Colonic mucosa (tissue), 4 donors: ENCODE data around the gene YARS1. TPM values are rescaled to one million over a fixed set of nuclear protein-coding genes. Genes with fewer than 3 reads are reported as not detected.

ENCODE experiments used
- DNase-seq: peaks from one replicate; pipeline ENCODE4 v3.0.0-alpha.2; 2020
- H3K27ac ChIP-seq: fragments of 200-600 bp; one replicate; pipeline ENCODE4 v1.8.0; 2021
- H3K27me3 ChIP-seq: fragments of 200-600 bp; one replicate; pipeline ENCODE4 v1.8.0; 2021
- H3K36me3 ChIP-seq: fragments of 200-600 bp; one replicate; pipeline ENCODE4 v1.8.0; 2021
- H3K4me1 ChIP-seq: fragments of 200-600 bp; one replicate; pipeline ENCODE4 v1.8.0; 2021; ENCODE audit warnings: mild to moderate bottlenecking
- H3K4me3 ChIP-seq: fragments of 200-600 bp; one replicate; pipeline ENCODE4 v1.8.0; 2021
- H3K9ac ChIP-seq, 2 donors: one replicate each; pipeline ENCODE4 v1.7.0; 2013; ENCODE audit warnings: control low read depth in 2 of 2, low read depth in 2 of 2, low read length in 2 of 2
- H3K9me3 ChIP-seq: fragments of 200-600 bp; one replicate; pipeline ENCODE4 v1.8.0; 2021
- CTCF ChIP-seq: fragments of 200-600 bp; IDR thresholded peaks from one replicate; pipeline ENCODE4 v1.8.0; 2022; ENCODE audit warnings: antibody characterized with exemption, mild to moderate bottlenecking
- intact Hi-C: fragments of 100-400 bp; cut with DNase I; formaldehyde crosslinking; loops from one replicate; pipeline ENCODE4 v1.14.1; 2022
- total RNA-seq, 2 donors: library from RNA; stranded (reverse); fragmentation: NEBNext Ultra II Directional in 1 of 2; extraction: Animal tissue kit (Norgen Biotek cat#: 25700) in 1 of 2; gene quantifications; one replicate each; pipeline ENCODE4 v1.2.1, GENCODE V29; 2021
- donor health status: healthy.
- donor health status: DM: no; HTN: no; CAD: no.
- donor health status: DM: no; HTN: no; CAD: no.

The YARS1 gene
- total RNA-seq, 2 donors from 2014 or later: 60.2 to 116 TPM

GRCh38 chr1:32746130-32746529 lies 71.0 kb downstream of the YARS1 start:
- H3K9me3 ChIP-seq: no peaks in the 10 kb centered on the region
- no peak for TF ChIP-seq CTCF
- no peak overlapping the region for H3K27ac ChIP-seq
- no peak overlapping the region for H3K4me3 ChIP-seq
- no peaks in the 10 kb centered on the region for H3K27me3 ChIP-seq
- intact Hi-C loops: no loop called here
- no peaks in the 10 kb centered on the region for H3K36me3 ChIP-seq
- no peak for DNase-seq
- peaks cover under 1% of the 10 kb centered on the region for H3K4me1 ChIP-seq
- no peak overlapping the region for H3K9ac ChIP-seq

GRCh38 chr1:32744071-32744425 lies 73.1 kb downstream of the YARS1 start:
- H3K27ac ChIP-seq: peak overlapping the region; percentile 95
- TF ChIP-seq CTCF: no peak
- intact Hi-C loops: no loop called here
- no peak for DNase-seq
- H3K4me3 ChIP-seq: peak overlapping the region; percentile 76
- H3K9me3 ChIP-seq: no peaks in the 10 kb centered on the region
- H3K4me1 ChIP-seq: peaks cover 4% of the 10 kb centered on the region
- H3K27me3 ChIP-seq: no peaks in the 10 kb centered on the region
- peak overlapping the region; percentile 35 to 98 for H3K9ac ChIP-seq
- no peaks in the 10 kb centered on the region for H3K36me3 ChIP-seq

GRCh38 chr1:32743380-32744070 lies 73.6 kb downstream of the YARS1 start:
- Histone ChIP-seq H3K9me3 (no peaks in the 10 kb centered on the region), H3K27me3 (no peaks in the 10 kb centered on the region), H3K9ac (peak overlapping the region; percentile 97 to 98), H3K36me3 (no peaks in the 10 kb centered on the region), H3K4me3 (peak overlapping the region; percentile 76), H3K4me1 (peaks cover 4% of the 10 kb centered on the region), H3K27ac (peak overlapping the region; percentile 95)
- intact Hi-C loops: no loop called here
- no peak for DNase-seq
- TF ChIP-seq CTCF: no peak

- intact Hi-C loops: no loop called here
- Histone ChIP-seq H3K4me3 (peak overlapping the region; percentile 76), H3K9ac (peak overlapping the region; percentile 97 to 98), H3K27ac (peak overlapping the region; percentile 95), H3K4me1 (peaks cover 4% of the 10 kb centered on the region), H3K9me3 (no peaks in the 10 kb centered on the region), H3K27me3 (no peaks in the 10 kb centered on the region), H3K36me3 (no peaks in the 10 kb centered on the region)
- peak; percentile 87 for DNase-seq
- TF ChIP-seq CTCF: no peak
Observed at GRCh38 chr1:32742956-32743355, 74.2 kb downstream of the YARS1 start.

- H3K9me3 ChIP-seq: no peaks in the 10 kb centered on the region
- intact Hi-C loops: no loop called here
- peak overlapping the region; percentile 76 for H3K4me3 ChIP-seq
- no peaks in the 10 kb centered on the region for H3K27me3 ChIP-seq
- H3K4me1 ChIP-seq: peaks cover 4% of the 10 kb centered on the region
- no peak for TF ChIP-seq CTCF
- no peaks in the 10 kb centered on the region for H3K36me3 ChIP-seq
- peak; percentile 50 for DNase-seq
- H3K9ac ChIP-seq: peak overlapping the region; percentile 97 to 98
- peak overlapping the region; percentile 95 for H3K27ac ChIP-seq
Observed at GRCh38 chr1:32742199-32742947, 74.8 kb downstream of the YARS1 start.
